ENCODE data around the gene ASS1.

DNA sequence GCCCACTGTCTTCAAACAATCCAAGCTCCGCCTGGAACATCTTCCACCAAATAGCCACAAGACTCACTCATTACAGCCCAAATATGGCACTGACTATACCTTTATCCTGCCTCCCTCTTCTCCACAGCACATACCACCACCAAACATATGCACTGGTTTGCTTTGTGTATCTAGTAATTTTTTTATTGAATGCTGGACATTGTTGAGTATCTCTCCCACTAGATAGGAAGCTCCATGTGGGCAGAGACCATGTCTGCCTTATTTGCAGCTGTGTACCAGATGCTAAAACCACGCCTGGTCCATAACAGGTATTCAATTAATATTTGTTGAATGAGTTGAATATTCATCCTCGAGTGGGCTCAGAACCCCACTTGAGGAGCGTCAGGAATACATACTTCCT lies 67.4 kb downstream of the ASS1 start:
- TF ChIP-seq TCF7 (IDR thresholded peaks at IDR 0.05; ENCODE audit: low read depth) (no peak), ZZZ3 (CRISPR knock-in tag; IDR thresholded peaks at IDR 0.05; ENCODE audit: borderline replicate concordance) (no peak), ZNF766 (CRISPR knock-in tag; IDR thresholded peaks at IDR 0.05; ENCODE audit: borderline replicate concordance) (no peak), POLR2A (IDR thresholded peaks at IDR 0.05; ENCODE audit: insufficient read depth in 1 of 2, low read depth in 2 of 2, low read length in 2 of 2) (no peak), SIN3A (IDR thresholded peaks at IDR 0.05; ENCODE audit: borderline replicate concordance, low read depth, low read length) (no peak), CBX2 (IDR thresholded peaks at IDR 0.05; ENCODE audit: low read depth, low read length) (no peak), CBX2 (CRISPR knock-in tag; IDR thresholded peaks at IDR 0.05; ENCODE audit: low read depth) (no peak), JUNB (CRISPR knock-in tag; IDR thresholded peaks at IDR 0.05; ENCODE audit: borderline replicate concordance) (no peak)
- TF ChIP-seq, protein P1, sequence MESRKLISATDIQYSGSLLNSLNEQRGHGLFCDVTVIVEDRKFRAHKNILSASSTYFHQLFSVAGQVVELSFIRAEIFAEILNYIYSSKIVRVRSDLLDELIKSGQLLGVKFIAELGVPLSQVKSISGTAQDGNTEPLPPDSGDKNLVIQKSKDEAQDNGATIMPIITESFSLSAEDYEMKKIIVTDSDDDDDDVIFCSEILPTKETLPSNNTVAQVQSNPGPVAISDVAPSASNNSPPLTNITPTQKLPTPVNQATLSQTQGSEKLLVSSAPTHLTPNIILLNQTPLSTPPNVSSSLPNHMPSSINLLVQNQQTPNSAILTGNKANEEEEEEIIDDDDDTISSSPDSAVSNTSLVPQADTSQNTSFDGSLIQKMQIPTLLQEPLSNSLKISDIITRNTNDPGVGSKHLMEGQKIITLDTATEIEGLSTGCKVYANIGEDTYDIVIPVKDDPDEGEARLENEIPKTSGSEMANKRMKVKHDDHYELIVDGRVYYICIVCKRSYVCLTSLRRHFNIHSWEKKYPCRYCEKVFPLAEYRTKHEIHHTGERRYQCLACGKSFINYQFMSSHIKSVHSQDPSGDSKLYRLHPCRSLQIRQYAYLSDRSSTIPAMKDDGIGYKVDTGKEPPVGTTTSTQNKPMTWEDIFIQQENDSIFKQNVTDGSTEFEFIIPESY (CRISPR knock-in tag; IDR thresholded peaks at IDR 0.05) = no peak
- TF ChIP-seq, protein P2, sequence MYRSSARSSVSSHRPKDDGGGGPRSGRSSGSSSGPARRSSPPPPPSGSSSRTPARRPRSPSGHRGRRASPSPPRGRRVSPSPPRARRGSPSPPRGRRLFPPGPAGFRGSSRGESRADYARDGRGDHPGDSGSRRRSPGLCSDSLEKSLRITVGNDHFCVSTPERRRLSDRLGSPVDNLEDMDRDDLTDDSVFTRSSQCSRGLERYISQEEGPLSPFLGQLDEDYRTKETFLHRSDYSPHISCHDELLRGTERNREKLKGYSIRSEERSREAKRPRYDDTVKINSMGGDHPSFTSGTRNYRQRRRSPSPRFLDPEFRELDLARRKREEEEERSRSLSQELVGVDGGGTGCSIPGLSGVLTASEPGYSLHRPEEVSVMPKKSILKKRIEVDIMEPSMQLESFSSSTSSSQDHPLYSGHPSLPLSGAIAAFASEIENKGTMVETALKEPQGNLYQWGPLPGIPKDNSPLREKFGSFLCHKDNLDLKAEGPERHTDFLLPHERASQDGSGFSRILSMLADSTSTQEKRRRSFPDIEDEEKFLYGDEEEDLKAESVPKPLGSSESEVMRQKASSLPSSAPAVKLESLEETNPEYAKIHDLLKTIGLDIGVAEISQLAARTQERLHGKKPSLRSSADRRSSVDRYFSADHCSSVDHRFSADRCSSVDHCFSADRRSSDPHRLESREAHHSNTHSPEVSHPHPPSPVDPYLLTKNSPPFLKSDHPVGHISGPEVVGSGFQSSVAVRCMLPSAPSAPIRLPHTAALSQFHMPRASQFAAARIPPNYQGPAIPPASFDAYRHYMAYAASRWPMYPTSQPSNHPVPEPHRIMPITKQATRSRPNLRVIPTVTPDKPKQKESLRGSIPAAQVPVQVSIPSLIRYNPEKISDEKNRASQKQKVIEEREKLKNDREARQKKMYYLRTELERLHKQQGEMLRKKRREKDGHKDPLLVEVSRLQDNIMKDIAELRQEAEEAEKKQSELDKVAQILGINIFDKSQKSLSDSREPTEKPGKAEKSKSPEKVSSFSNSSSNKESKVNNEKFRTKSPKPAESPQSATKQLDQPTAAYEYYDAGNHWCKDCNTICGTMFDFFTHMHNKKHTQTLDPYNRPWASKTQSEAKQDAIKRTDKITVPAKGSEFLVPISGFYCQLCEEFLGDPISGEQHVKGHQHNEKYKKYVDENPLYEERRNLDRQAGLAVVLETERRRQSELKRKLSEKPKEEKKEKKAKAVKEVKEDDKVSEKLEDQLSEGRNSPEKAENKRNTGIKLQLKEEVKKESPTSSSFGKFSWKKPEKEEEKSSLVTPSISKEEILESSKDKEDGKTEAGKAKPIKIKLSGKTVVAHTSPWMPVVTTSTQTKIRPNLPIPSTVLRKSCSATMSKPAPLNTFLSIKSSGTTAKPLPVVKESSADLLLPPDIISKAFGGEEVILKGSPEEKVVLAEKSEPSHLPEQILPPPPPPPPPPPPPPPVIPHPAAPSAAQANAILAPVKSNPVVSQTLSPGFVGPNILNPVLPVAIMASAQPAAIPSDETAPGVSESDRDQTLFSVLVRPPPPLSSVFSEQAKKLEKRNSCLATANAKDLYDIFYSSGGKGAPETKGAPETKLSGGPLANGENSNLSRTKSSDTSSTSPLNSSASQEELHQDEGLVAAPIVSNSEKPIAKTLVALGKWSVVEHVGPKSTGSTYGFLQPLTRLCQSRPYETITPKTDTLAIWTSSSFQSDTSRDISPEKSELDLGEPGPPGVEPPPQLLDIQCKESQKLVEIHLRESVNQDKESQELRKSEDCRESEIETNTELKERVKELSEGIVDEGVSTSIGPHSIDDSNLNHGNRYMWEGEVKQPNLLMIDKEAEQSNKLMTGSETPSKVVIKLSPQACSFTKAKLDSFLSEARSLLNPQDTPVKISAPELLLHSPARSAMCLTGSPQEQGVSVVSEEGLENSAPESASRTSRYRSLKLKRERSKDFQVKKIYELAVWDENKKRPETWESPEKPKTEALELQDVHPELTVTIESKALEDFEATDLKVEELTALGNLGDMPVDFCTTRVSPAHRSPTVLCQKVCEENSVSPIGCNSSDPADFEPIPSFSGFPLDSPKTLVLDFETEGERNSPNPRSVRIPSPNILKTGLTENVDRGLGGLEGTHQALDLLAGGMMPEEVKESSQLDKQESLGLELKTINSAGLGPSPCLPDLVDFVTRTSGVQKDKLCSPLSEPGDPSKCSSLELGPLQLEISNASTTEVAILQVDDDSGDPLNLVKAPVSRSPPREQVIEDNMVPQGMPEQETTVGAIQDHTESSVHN (CRISPR knock-in tag; IDR thresholded peaks at IDR 0.05) = no peak
- TF ChIP-seq, protein P3, sequence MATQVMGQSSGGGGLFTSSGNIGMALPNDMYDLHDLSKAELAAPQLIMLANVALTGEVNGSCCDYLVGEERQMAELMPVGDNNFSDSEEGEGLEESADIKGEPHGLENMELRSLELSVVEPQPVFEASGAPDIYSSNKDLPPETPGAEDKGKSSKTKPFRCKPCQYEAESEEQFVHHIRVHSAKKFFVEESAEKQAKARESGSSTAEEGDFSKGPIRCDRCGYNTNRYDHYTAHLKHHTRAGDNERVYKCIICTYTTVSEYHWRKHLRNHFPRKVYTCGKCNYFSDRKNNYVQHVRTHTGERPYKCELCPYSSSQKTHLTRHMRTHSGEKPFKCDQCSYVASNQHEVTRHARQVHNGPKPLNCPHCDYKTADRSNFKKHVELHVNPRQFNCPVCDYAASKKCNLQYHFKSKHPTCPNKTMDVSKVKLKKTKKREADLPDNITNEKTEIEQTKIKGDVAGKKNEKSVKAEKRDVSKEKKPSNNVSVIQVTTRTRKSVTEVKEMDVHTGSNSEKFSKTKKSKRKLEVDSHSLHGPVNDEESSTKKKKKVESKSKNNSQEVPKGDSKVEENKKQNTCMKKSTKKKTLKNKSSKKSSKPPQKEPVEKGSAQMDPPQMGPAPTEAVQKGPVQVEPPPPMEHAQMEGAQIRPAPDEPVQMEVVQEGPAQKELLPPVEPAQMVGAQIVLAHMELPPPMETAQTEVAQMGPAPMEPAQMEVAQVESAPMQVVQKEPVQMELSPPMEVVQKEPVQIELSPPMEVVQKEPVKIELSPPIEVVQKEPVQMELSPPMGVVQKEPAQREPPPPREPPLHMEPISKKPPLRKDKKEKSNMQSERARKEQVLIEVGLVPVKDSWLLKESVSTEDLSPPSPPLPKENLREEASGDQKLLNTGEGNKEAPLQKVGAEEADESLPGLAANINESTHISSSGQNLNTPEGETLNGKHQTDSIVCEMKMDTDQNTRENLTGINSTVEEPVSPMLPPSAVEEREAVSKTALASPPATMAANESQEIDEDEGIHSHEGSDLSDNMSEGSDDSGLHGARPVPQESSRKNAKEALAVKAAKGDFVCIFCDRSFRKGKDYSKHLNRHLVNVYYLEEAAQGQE (IDR thresholded peaks at IDR 0.05; ENCODE audit: borderline replicate concordance in 1 of 2, low read depth in 1 of 2, low read length in 2 of 2) = no peak

All from HepG2 (cell line).